ENCODE measurements around the gene CENPO.

Gene CENPO

GRCh38 chr2:24866946-24867345 lies 73.7 kb downstream of the CENPO start:
- no peak for DNase-seq

GRCh38 chr2:24870440-24870839 lies 77.2 kb downstream of the CENPO start:
- DNase-seq, result no peak

GRCh38 chr2:24870891-24871705 lies 77.9 kb downstream of the CENPO start:
- DNase-seq, result no peak

GRCh38 chr2:24871852-24872333 lies 78.7 kb downstream of the CENPO start:
- no peak for DNase-seq
